ENCODE data around the gene TRIM3. TPM values are rescaled to one million over a fixed set of nuclear protein-coding genes. Genes with fewer than 3 reads are reported as not detected.
"Not testable (repeated sequence)": the region's sequence is repeated elsewhere in the genome, so short reads cannot be mapped to it uniquely, and the experiment has no call there.

TRIM3 gene
- 18.1 and 48.8 TPM in 2 replicates for total RNA-seq (2014; rRNA removed; shearing (Covaris generic))

- peak; percentile 90 for DNase-seq (ENCODE audit: low spot score)
- in situ Hi-C loops (cut with HindIII; ENCODE audit: low sequenced_read_pairs): no loop called here
These were observed at the start of gene TRIM3 for GRCh38 chr11:6473451-6474412. Gene TRIM3 (minus strand): TSS chr11:6473941. CDS start chr11:6465695, 8,246 bp downstream.

- DNase-seq (ENCODE audit: low spot score): no peak
- in situ Hi-C loops (cut with HindIII; ENCODE audit: low sequenced_read_pairs): no loop called here
These were observed 49.5 kb upstream of the TRIM3 start for GRCh38 chr11:6523253-6523652.

- in situ Hi-C loops (cut with HindIII; ENCODE audit: low sequenced_read_pairs); DNase-seq (ENCODE audit: low spot score): not testable (repeated sequence)
These were observed 48.2 kb upstream of the TRIM3 start for GRCh38 chr11:6521946-6522345.

GRCh38 chr11:6520265-6520664 lies 46.5 kb upstream of the TRIM3 start:
- in situ Hi-C loops (cut with HindIII; ENCODE audit: low sequenced_read_pairs): no loop called here
- DNase-seq (ENCODE audit: low spot score): no peak

- DNase-seq (ENCODE audit: low spot score): no peak
- in situ Hi-C loops (cut with HindIII; ENCODE audit: low sequenced_read_pairs): no loop called here
These were observed 43.1 kb upstream of the TRIM3 start for GRCh38 chr11:6516865-6517264.

GRCh38 chr11:6505577-6506240 lies 32.0 kb upstream of the TRIM3 start:
- in situ Hi-C loops (cut with HindIII; ENCODE audit: low sequenced_read_pairs): no loop called here
- peak; percentile 69 for DNase-seq (ENCODE audit: low spot score)

GRCh38 chr11:6504166-6504565 lies 30.4 kb upstream of the TRIM3 start:
- in situ Hi-C loops (cut with HindIII; ENCODE audit: low sequenced_read_pairs): no loop called here
- DNase-seq (ENCODE audit: low spot score): no peak

- in situ Hi-C loops (cut with HindIII; ENCODE audit: low sequenced_read_pairs): no loop called here
- DNase-seq (ENCODE audit: low spot score): no peak
These were observed 28.6 kb upstream of the TRIM3 start for GRCh38 chr11:6502382-6502781.

- in situ Hi-C loops (cut with HindIII; ENCODE audit: low sequenced_read_pairs): no loop called here
These were observed 24.8 kb upstream of the TRIM3 start for GRCh38 chr11:6498544-6498943.

GRCh38 chr11:6498121-6498520 lies 24.4 kb upstream of the TRIM3 start:
- DNase-seq (ENCODE audit: low spot score): no peak
- in situ Hi-C loops (cut with HindIII; ENCODE audit: low sequenced_read_pairs): no loop called here

More at GRCh38 chr11:6498544-6498943, 24.8 kb upstream of the TRIM3 start:
- no peak for DNase-seq (ENCODE audit: low spot score)

GRCh38 chr11:6497069-6497839 lies 23.5 kb upstream of the TRIM3 start, which contains the start of gene DNHD1:
Gene DNHD1 (plus strand): TSS chr11:6497280. CDS start chr11:6498216, 936 bp downstream.
- in situ Hi-C loops (cut with HindIII; ENCODE audit: low sequenced_read_pairs): no loop called here
- no peak for DNase-seq (ENCODE audit: low spot score)

GRCh38 chr11:6489306-6489705 lies 15.6 kb upstream of the TRIM3 start:
- in situ Hi-C loops (cut with HindIII; ENCODE audit: low sequenced_read_pairs): no loop called here
- DNase-seq (ENCODE audit: low spot score): no peak

GRCh38 chr11:6488821-6489220 lies 15.1 kb upstream of the TRIM3 start:
- DNase-seq (ENCODE audit: low spot score): no peak
- in situ Hi-C loops (cut with HindIII; ENCODE audit: low sequenced_read_pairs): no loop called here

GRCh38 chr11:6488342-6488741 lies 14.6 kb upstream of the TRIM3 start:
- in situ Hi-C loops (cut with HindIII; ENCODE audit: low sequenced_read_pairs): no loop called here
- no peak for DNase-seq (ENCODE audit: low spot score)

- no peak for DNase-seq (ENCODE audit: low spot score)
- in situ Hi-C loops (cut with HindIII; ENCODE audit: low sequenced_read_pairs): no loop called here
These were observed 13.2 kb upstream of the TRIM3 start for GRCh38 chr11:6486938-6487337.

GRCh38 chr11:6486256-6486655 lies 12.5 kb upstream of the TRIM3 start:
- DNase-seq (ENCODE audit: low spot score): no peak
- in situ Hi-C loops (cut with HindIII; ENCODE audit: low sequenced_read_pairs): no loop called here

GRCh38 chr11:6485661-6486060 lies 11.9 kb upstream of the TRIM3 start:
- no peak for DNase-seq (ENCODE audit: low spot score)
- in situ Hi-C loops (cut with HindIII; ENCODE audit: low sequenced_read_pairs): no loop called here

GRCh38 chr11:6483015-6483414 lies 9.3 kb upstream of the TRIM3 start:
- in situ Hi-C loops (cut with HindIII; ENCODE audit: low sequenced_read_pairs): no loop called here
- DNase-seq (ENCODE audit: low spot score): no peak

GRCh38 chr11:6482441-6482840 lies 8.7 kb upstream of the TRIM3 start:
- no peak for DNase-seq (ENCODE audit: low spot score)
- in situ Hi-C loops (cut with HindIII; ENCODE audit: low sequenced_read_pairs): no loop called here

- in situ Hi-C loops (cut with HindIII; ENCODE audit: low sequenced_read_pairs): no loop called here
- no peak for DNase-seq (ENCODE audit: low spot score)
These were observed 8.2 kb upstream of the TRIM3 start for GRCh38 chr11:6481924-6482275.

All from G401 (cell line).